Neural progenitor cell (in vitro differentiated cells): ENCODE data around the gene CSNK1G2.

Experiments used
- CTCF ChIP-seq: fragments of 200-600 bp; sonication (generic); IDR thresholded peaks from 2 replicates; pipeline ENCODE4 v1.5.1; 2017; ENCODE audit warnings: antibody characterized with exemption, mild to moderate bottlenecking
- EZH2 ChIP-seq: fragments of 200-600 bp; sonication (generic); IDR thresholded peaks from 2 replicates; pipeline ENCODE4 v1.6.1; 2017; ENCODE audit warnings: antibody characterized with exemption, mild to moderate bottlenecking, moderate library complexity
- EZH2phosphoT487 ChIP-seq: fragments of 200-600 bp; sonication (generic); IDR thresholded peaks from 2 replicates; pipeline ENCODE4 v1.6.1; 2017; ENCODE audit warnings: antibody characterized with exemption

DNA sequence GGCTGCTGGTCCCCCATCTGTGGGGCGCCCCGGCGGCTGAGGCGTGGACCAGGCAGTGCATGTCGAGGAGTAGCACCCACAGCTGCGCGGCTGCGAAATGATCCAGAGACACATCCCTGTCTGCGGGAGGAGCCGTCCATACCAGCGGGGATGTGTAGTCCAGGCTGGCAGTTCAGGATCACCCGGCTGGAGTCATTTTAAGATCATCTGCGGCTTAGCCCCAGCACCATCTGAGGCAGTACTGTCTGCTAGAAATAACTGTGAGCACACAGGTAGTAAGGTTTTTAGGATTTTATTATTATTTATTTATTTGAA, 32.7 kb upstream of the CSNK1G2 start:
- TF ChIP-seq CTCF, result no peak
- TF ChIP-seq EZH2, result no peak
- no peak for TF ChIP-seq EZH2phosphoT487
